ENCODE results near the gene MEG3. TPM values are rescaled to one million over a fixed set of nuclear protein-coding genes. Genes with fewer than 3 reads are reported as not detected.

MEG3 gene
- polyA plus RNA-seq, 1 donor from 2014 or later = not detected

- no peaks in the 10 kb centered on the region for H3K9me3 ChIP-seq (ENCODE audit: low read length)
- no peaks in the 10 kb centered on the region for H3F3A ChIP-seq (ENCODE audit: insufficient read depth, low read length, poor library complexity, severe bottlenecking)
- H3K4me3 ChIP-seq (ENCODE audit: low read length) = no peak overlapping the region
- H4K20me1 ChIP-seq (ENCODE audit: insufficient read depth) = no peaks in the 10 kb centered on the region
- TF ChIP-seq TAF1 (IDR thresholded peaks at IDR 0.05; ENCODE audit: low read depth) (no peak), RAD21 (conservative IDR thresholded peaks at IDR 0.05) (no peak), REST (IDR thresholded peaks at IDR 0.05; ENCODE audit: borderline replicate concordance) (no peak), EP300 (conservative IDR thresholded peaks at IDR 0.05; ENCODE audit: poor library complexity, severe bottlenecking) (no peak), POLR2AphosphoS5 (IDR thresholded peaks at IDR 0.05) (no peak)
- H3K27ac ChIP-seq (ENCODE audit: low read length) = no peak overlapping the region
- H3K36me3 ChIP-seq (ENCODE audit: insufficient read depth, low read length) = no peaks in the 10 kb centered on the region
- no peak overlapping the region for H3K4me2 ChIP-seq (ENCODE audit: low read length)
- no peak overlapping the region for H2AFZ ChIP-seq (ENCODE audit: low read depth, low read length)
- H3K27me3 ChIP-seq (ENCODE audit: insufficient read depth, low read depth, low read length) = no peaks in the 10 kb centered on the region
- no peak overlapping the region for H3K9ac ChIP-seq (ENCODE audit: low read length)
- no peaks in the 10 kb centered on the region for H3K79me2 ChIP-seq (replicated peaks; ENCODE audit: insufficient read depth, low read length)
- H3K9me2 ChIP-seq (ENCODE audit: insufficient read depth, low read length) = no peaks in the 10 kb centered on the region
Measured at GRCh38 chr14:100785338-100785615, 40.6 kb upstream of the MEG3 start.

- no peaks in the 10 kb centered on the region for H3K36me3 ChIP-seq (ENCODE audit: insufficient read depth, low read length)
- no peak overlapping the region for H2AFZ ChIP-seq (ENCODE audit: low read depth, low read length)
- no peaks in the 10 kb centered on the region for H3K27me3 ChIP-seq (ENCODE audit: insufficient read depth, low read depth, low read length)
- no peaks in the 10 kb centered on the region for H3K79me2 ChIP-seq (replicated peaks; ENCODE audit: insufficient read depth, low read length)
- no peaks in the 10 kb centered on the region for H3K9me2 ChIP-seq (ENCODE audit: insufficient read depth, low read length)
- H3K9ac ChIP-seq (ENCODE audit: low read length) = no peak overlapping the region
- no peak overlapping the region for H3K4me3 ChIP-seq (ENCODE audit: low read length)
- TF ChIP-seq REST (IDR thresholded peaks at IDR 0.05; ENCODE audit: borderline replicate concordance) (no peak), TAF1 (IDR thresholded peaks at IDR 0.05; ENCODE audit: low read depth) (no peak), CTCF (IDR thresholded peaks at IDR 0.05; ENCODE audit: poor library complexity, severe bottlenecking) (no peak), RAD21 (conservative IDR thresholded peaks at IDR 0.05) (no peak), EZH2 (IDR thresholded peaks at IDR 0.05; ENCODE audit: borderline replicate concordance, insufficient read depth, low read length, poor library complexity, severe bottlenecking) (no peak), MXI1 (conservative IDR thresholded peaks at IDR 0.05; ENCODE audit: poor library complexity, severe bottlenecking) (no peak), SMC3 (conservative IDR thresholded peaks at IDR 0.05; ENCODE audit: poor library complexity) (no peak), POLR2AphosphoS5 (IDR thresholded peaks at IDR 0.05) (no peak), EP300 (conservative IDR thresholded peaks at IDR 0.05; ENCODE audit: poor library complexity, severe bottlenecking) (no peak)
- no peaks in the 10 kb centered on the region for H4K20me1 ChIP-seq (ENCODE audit: insufficient read depth)
- H3K4me2 ChIP-seq (ENCODE audit: low read length) = no peak overlapping the region
- H3K9me3 ChIP-seq (ENCODE audit: low read length) = no peaks in the 10 kb centered on the region
- no peak overlapping the region for H3K27ac ChIP-seq (ENCODE audit: low read length)
- H3F3A ChIP-seq (ENCODE audit: insufficient read depth, low read length, poor library complexity, severe bottlenecking) = no peaks in the 10 kb centered on the region
Measured at GRCh38 chr14:100785626-100786025, 40.3 kb upstream of the MEG3 start.

Measured in neural cell (in vitro differentiated cells).